ENCODE results near the gene DIRAS3. TPM values are rescaled to one million over a fixed set of nuclear protein-coding genes. Genes with fewer than 3 reads are reported as not detected.

Gene DIRAS3, protein sequence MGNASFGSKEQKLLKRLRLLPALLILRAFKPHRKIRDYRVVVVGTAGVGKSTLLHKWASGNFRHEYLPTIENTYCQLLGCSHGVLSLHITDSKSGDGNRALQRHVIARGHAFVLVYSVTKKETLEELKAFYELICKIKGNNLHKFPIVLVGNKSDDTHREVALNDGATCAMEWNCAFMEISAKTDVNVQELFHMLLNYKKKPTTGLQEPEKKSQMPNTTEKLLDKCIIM
- total RNA-seq (ENCODE audit: low replicate concordance) = 0.12 and 1.3 TPM in 2 replicates

DNA sequence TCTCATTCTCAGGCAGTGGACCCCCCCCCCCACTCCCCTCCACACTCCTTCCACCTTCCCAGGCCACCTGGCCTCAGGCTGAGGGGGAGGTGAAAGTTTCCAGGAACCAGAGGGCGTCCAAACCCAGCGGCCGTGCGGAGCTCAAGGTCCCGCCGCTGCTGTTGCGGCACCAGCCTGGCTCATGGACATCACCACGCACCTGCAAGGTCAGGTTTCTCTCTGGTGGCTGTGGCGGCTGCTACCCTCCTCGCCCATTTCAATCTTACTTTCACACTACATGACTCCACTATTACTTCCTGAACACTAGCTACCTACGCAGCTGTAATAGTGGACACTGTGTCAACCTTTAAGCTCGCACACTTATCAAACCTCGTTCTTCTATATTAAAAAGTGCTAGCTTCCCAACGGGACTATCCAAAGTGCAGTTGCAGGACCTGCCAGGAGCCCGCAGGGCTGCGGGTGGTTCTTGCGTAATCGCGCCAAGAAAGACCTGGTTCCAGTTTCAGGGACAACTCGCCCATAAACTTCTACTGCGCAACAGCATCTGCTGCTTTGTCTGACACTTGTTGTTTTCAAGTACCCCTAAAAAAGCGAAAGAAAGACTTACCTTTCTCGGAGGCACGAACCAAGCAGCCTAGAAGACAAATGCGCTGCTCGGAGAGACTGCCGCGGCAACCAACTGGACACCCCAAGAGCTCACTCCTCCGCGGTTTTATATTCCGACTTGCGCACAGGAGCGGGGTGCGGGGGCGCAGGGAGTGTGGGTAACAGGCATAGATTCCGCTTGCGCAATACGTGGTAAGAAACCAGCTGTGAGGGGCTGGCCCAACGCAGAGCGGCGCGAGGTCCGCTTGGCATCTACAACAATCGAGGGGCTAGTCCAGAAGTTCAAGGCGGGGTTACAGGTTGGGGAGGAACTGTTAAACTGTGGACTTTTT is at the start of gene DIRAS3:
DIRAS3 (minus strand) TSS at position 687 of the 938 bp plus-strand sequence. CDS start 3,330 bp downstream, outside the sequence.
- Mint-ChIP-seq H3K4me1 (peaks cover 6% of the 10 kb centered on the region), H3K9me3 (peaks cover 2% of the 10 kb centered on the region), H3K4me3 (peak within 1 kb of the TSS; percentile 81), H3K27ac (no peak within 1 kb of the TSS), H3K27me3 (ENCODE audit: insufficient read depth, low read depth) (peaks cover 11% of the 10 kb centered on the region), H3K36me3 (no peaks in the 10 kb centered on the region)
- no peaks in the 10 kb centered on the region for H3F3A ChIP-seq (ENCODE audit: low read depth)
- peak within 1 kb of the TSS; percentile 33 for H3K4me3 ChIP-seq
- H3K27ac ChIP-seq = no peak within 1 kb of the TSS
- H3K4me2 ChIP-seq = peak within 1 kb of the TSS; percentile 72
- no peak within 1 kb of the TSS for H2AFZ ChIP-seq (replicated peaks)
- peaks cover 41% of the 10 kb centered on the region for H3K27me3 ChIP-seq
- no peaks in the 10 kb centered on the region for H4K20me1 ChIP-seq (ENCODE audit: low read depth)
- peak; percentile 37 for DNase-seq (ENCODE audit: low spot score)
- peaks cover 9% of the 10 kb centered on the region for H3K4me1 ChIP-seq
- H3K9ac ChIP-seq = no peak within 1 kb of the TSS
- no peaks in the 10 kb centered on the region for H3K79me2 ChIP-seq (ENCODE audit: low read depth)
- H3K36me3 ChIP-seq = no peaks in the 10 kb centered on the region
- TF ChIP-seq EZH2 (IDR thresholded peaks at IDR 0.05) = peak; percentile 61
- TF ChIP-seq EZH2phosphoT487 (IDR thresholded peaks at IDR 0.05) = peak; percentile 75
- TF ChIP-seq, protein P1, sequence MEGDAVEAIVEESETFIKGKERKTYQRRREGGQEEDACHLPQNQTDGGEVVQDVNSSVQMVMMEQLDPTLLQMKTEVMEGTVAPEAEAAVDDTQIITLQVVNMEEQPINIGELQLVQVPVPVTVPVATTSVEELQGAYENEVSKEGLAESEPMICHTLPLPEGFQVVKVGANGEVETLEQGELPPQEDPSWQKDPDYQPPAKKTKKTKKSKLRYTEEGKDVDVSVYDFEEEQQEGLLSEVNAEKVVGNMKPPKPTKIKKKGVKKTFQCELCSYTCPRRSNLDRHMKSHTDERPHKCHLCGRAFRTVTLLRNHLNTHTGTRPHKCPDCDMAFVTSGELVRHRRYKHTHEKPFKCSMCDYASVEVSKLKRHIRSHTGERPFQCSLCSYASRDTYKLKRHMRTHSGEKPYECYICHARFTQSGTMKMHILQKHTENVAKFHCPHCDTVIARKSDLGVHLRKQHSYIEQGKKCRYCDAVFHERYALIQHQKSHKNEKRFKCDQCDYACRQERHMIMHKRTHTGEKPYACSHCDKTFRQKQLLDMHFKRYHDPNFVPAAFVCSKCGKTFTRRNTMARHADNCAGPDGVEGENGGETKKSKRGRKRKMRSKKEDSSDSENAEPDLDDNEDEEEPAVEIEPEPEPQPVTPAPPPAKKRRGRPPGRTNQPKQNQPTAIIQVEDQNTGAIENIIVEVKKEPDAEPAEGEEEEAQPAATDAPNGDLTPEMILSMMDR (IDR thresholded peaks at IDR 0.05) = no peak
- no peaks in the 10 kb centered on the region for H3K9me3 ChIP-seq (ENCODE audit: low read depth)

DNA sequence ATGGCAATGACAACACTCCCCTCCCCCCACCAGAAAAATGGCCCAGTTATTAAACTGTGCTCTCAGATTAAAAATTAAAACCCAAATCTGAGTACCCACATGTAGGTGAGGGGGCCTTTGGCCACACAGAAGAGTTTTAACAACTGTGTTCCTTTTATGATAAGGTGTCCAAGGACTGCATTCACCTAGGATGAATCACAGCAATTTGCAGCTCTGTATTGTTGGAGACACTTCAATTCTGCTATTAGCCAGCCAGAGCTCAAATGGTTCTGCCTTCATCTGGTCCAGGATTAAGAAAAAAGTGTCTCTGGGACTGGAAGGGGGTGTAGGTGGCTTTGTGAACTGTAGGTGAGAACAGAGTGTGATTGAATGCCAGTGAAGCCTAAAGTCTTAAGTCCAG is 43.3 kb upstream of the DIRAS3 start:
- H3K36me3 Mint-ChIP-seq = peaks cover 16% of the 10 kb centered on the region
- TF ChIP-seq EZH2phosphoT487 (IDR thresholded peaks at IDR 0.05) (no peak), EZH2 (IDR thresholded peaks at IDR 0.05) (no peak)
- TF ChIP-seq, protein P1 (IDR thresholded peaks at IDR 0.05) = no peak
- no peaks in the 10 kb centered on the region for H4K20me1 ChIP-seq (ENCODE audit: low read depth)
- no peak for DNase-seq (ENCODE audit: low spot score)
- no peaks in the 10 kb centered on the region for H3K79me2 ChIP-seq (ENCODE audit: low read depth)
- no peaks in the 10 kb centered on the region for H3K36me3 ChIP-seq
- H3K27me3 ChIP-seq = no peaks in the 10 kb centered on the region
- no peaks in the 10 kb centered on the region for H3K27me3 Mint-ChIP-seq (ENCODE audit: insufficient read depth, low read depth)
- H3K4me1 Mint-ChIP-seq = no peaks in the 10 kb centered on the region
- H3K9ac ChIP-seq = no peak overlapping the region
- no peaks in the 10 kb centered on the region for H3F3A ChIP-seq (ENCODE audit: low read depth)
- no peak overlapping the region for H3K27ac Mint-ChIP-seq
- no peak overlapping the region for H3K4me2 ChIP-seq
- H3K9me3 Mint-ChIP-seq = peaks cover 29% of the 10 kb centered on the region
- no peaks in the 10 kb centered on the region for H3K4me1 ChIP-seq
- no peak overlapping the region for H2AFZ ChIP-seq (replicated peaks)
- no peak overlapping the region for H3K4me3 Mint-ChIP-seq
- H3K4me3 ChIP-seq = no peak overlapping the region
- no peak overlapping the region for H3K27ac ChIP-seq
- H3K9me3 ChIP-seq (ENCODE audit: low read depth) = no peaks in the 10 kb centered on the region

DNA sequence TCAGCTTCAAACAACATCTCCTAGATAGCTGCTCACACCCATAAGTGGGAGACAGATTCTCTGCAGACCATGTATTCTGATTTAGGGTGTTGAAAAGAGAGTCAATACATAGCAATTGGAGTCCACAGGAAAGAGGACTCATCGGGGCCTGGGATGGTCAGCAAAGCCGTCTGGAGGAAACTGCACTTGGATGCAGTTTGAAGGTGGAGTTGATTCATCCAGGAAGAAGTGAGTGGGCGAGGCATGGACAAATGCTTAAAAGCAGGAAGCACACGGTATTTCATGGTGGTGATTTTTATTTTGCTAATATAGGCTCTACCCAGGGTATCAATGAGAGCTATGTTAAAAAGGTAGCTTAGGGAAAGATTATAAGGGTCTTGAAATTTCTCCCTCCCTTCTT is 36.8 kb upstream of the DIRAS3 start:
- Histone ChIP-seq H3K4me2 (no peak overlapping the region), H3K27ac (no peak overlapping the region), H3K9ac (no peak overlapping the region), H2AFZ (replicated peaks) (no peak overlapping the region), H3K36me3 (no peaks in the 10 kb centered on the region), H3K79me2 (ENCODE audit: low read depth) (no peaks in the 10 kb centered on the region), H3K27me3 (no peaks in the 10 kb centered on the region), H3K9me3 (ENCODE audit: low read depth) (no peaks in the 10 kb centered on the region), H3K4me3 (no peak overlapping the region), H3K4me1 (no peaks in the 10 kb centered on the region), H4K20me1 (ENCODE audit: low read depth) (no peaks in the 10 kb centered on the region), H3F3A (ENCODE audit: low read depth) (no peaks in the 10 kb centered on the region)
- Mint-ChIP-seq H3K36me3 (peaks cover 3% of the 10 kb centered on the region), H3K4me3 (no peak overlapping the region), H3K9me3 (peaks cover 18% of the 10 kb centered on the region), H3K4me1 (no peaks in the 10 kb centered on the region), H3K27me3 (ENCODE audit: insufficient read depth, low read depth) (no peaks in the 10 kb centered on the region), H3K27ac (no peak overlapping the region)
- no peak for DNase-seq (ENCODE audit: low spot score)
- TF ChIP-seq EZH2 (IDR thresholded peaks at IDR 0.05) (no peak), EZH2phosphoT487 (IDR thresholded peaks at IDR 0.05) (no peak)
- TF ChIP-seq, protein P1 (IDR thresholded peaks at IDR 0.05) = no peak

Data from neural progenitor cell (in vitro differentiated cells).